Hematopoietic multipotent progenitor cell treated with erythropoietin and hydrocortisone succinate and interleukin-3 and kit ligand, for 15 days (in vitro differentiated cells): ENCODE data around the gene AP3D1.
A peak's percentile ranks its signal among the peaks of the same experiment; 100 is the strongest.

ENCODE experiments used
- DNase-seq: peaks from one replicate; pipeline ENCODE4 v3.0.0-alpha.2; 2015; ENCODE audit warnings: low spot score

Gene AP3D1

GRCh38 chr19:2061495-2062388 is 89.6 kb downstream of the AP3D1 start:
- peak; percentile 100 for DNase-seq

- DNase-seq: no peak
Observed at GRCh38 chr19:2060884-2061494, 90.4 kb downstream of the AP3D1 start.

- peak; percentile 58 for DNase-seq
Observed at GRCh38 chr19:2059422-2060201, 91.8 kb downstream of the AP3D1 start.

GRCh38 chr19:2058570-2059421 is 92.6 kb downstream of the AP3D1 start:
- DNase-seq: no peak

GRCh38 chr19:2057484-2058469 is 93.6 kb downstream of the AP3D1 start:
- DNase-seq: no peak

- DNase-seq: no peak
Observed at GRCh38 chr19:2056837-2057192, 94.6 kb downstream of the AP3D1 start.

- DNase-seq: no peak
Observed at GRCh38 chr19:2055931-2056836, 95.2 kb downstream of the AP3D1 start.

- DNase-seq: no peak
Observed at GRCh38 chr19:2054763-2055162, 96.6 kb downstream of the AP3D1 start.

- no peak for DNase-seq
Observed at GRCh38 chr19:2053601-2054389, 97.6 kb downstream of the AP3D1 start.

GRCh38 chr19:2051773-2052704 is 99.3 kb downstream of the AP3D1 start:
- no peak for DNase-seq

GRCh38 chr19:2050991-2051772 is 100.2 kb downstream of the AP3D1 start, which contains the start of gene MKNK2:
Gene MKNK2, minus strand, starts transcription at chr19:2051244. Its CDS starts 393 bp downstream, at chr19:2050851.
- peak; percentile 95 for DNase-seq
